H9 (cell line): ENCODE data around the gene SYP. TPM values are rescaled to one million over a fixed set of nuclear protein-coding genes. Genes with fewer than 3 reads are reported as not detected.

Source experiments
- DNase-seq: peaks from one replicate; pipeline ENCODE4 v3.0.0-alpha.2; 2017
- H2AFZ ChIP-seq: one replicate; pipeline ENCODE4 v1.6.1; 2013; ENCODE audit warnings: mild to moderate bottlenecking, low read length, control low read depth, moderate library complexity
- H2AK5ac ChIP-seq: 2 replicates; pipeline ENCODE4 v1.6.1; 2013; ENCODE audit warnings: low read length, control low read depth, mixed read lengths; ENCODE audit not compliant: insufficient read length
- H2BK120ac ChIP-seq: one replicate; pipeline ENCODE4 v1.6.1; 2013; ENCODE audit warnings: low read depth, mild to moderate bottlenecking, low read length, control low read depth, inconsistent platforms; ENCODE audit not compliant: poor library complexity, severe bottlenecking
- H2BK12ac ChIP-seq: 2 replicates; pipeline ENCODE4 v1.6.1; 2013; ENCODE audit warnings: low read length, control low read depth, mixed read lengths, low read depth; ENCODE audit not compliant: insufficient read length
- H2BK15ac ChIP-seq: 2 replicates; pipeline ENCODE4 v1.6.1; 2013; ENCODE audit warnings: low read depth, low read length, control low read depth
- H2BK20ac ChIP-seq: one replicate; pipeline ENCODE4 v1.6.1; 2013; ENCODE audit warnings: low read depth, mild to moderate bottlenecking, low read length, control low read depth, inconsistent platforms; ENCODE audit not compliant: poor library complexity, severe bottlenecking
- H2BK5ac ChIP-seq: 2 replicates; pipeline ENCODE4 v1.6.1; 2013; ENCODE audit warnings: low read length, control low read depth, mixed read lengths; ENCODE audit not compliant: insufficient read length
- H3K14ac ChIP-seq: 2 replicates; pipeline ENCODE4 v1.6.1; 2013; ENCODE audit warnings: low read length, control low read depth; ENCODE audit not compliant: insufficient read depth
- H3K18ac ChIP-seq: 2 replicates; pipeline ENCODE4 v1.6.1; 2013; ENCODE audit warnings: low read depth, mild to moderate bottlenecking, mixed read lengths, low read length, control low read depth; ENCODE audit not compliant: insufficient read length
- H3K23ac ChIP-seq: 2 replicates; pipeline ENCODE4 v1.6.1; 2013; ENCODE audit warnings: low read length, control low read depth, mixed read lengths, low read depth; ENCODE audit not compliant: insufficient read length
- H3K23me2 ChIP-seq: 2 replicates; pipeline ENCODE4 v1.6.1; 2013; ENCODE audit warnings: low read depth, mild to moderate bottlenecking, mixed read lengths, low read length, control low read depth; ENCODE audit not compliant: insufficient read length, poor library complexity, severe bottlenecking
- H3K27ac ChIP-seq: 2 replicates; pipeline ENCODE4 v1.5.1; 2013; ENCODE audit warnings: low read length, control low read depth, mixed read lengths, low read depth; ENCODE audit not compliant: insufficient read length
- H3K27me3 ChIP-seq: 2 replicates; pipeline ENCODE4 v1.6.1; 2013; ENCODE audit warnings: low read length, control low read depth, inconsistent platforms; ENCODE audit not compliant: insufficient read depth
- H3K4ac ChIP-seq: 2 replicates; pipeline ENCODE4 v1.6.1; 2013; ENCODE audit warnings: low read depth, mild to moderate bottlenecking, control low read depth, inconsistent platforms, low read length, moderate library complexity
- H3K4me1 ChIP-seq: 2 replicates; pipeline ENCODE4 v1.6.1; 2013; ENCODE audit warnings: low read length, control low read depth, inconsistent platforms; ENCODE audit not compliant: insufficient read depth
- H3K4me2 ChIP-seq: 2 replicates; pipeline ENCODE4 v1.6.1; 2013; ENCODE audit warnings: low read length, control low read depth, mixed read lengths; ENCODE audit not compliant: insufficient read length, insufficient read depth
- H3K56ac ChIP-seq: 2 replicates; pipeline ENCODE4 v1.6.1; 2013; ENCODE audit warnings: low read depth, mild to moderate bottlenecking, mixed read lengths, low read length, control low read depth; ENCODE audit not compliant: insufficient read length
- H3K79me1 ChIP-seq: 2 replicates; pipeline ENCODE4 v1.6.1; 2013; ENCODE audit warnings: low read depth, mild to moderate bottlenecking, moderate library complexity, low read length, control low read depth, inconsistent platforms; ENCODE audit not compliant: insufficient read depth, poor library complexity, severe bottlenecking
- H3K79me2 ChIP-seq: 2 replicates; pipeline ENCODE4 v1.6.1; 2013; ENCODE audit warnings: low read length, control low read depth, inconsistent platforms; ENCODE audit not compliant: insufficient read depth
- H3K9ac ChIP-seq: 2 replicates; pipeline ENCODE4 v1.6.1; 2013; ENCODE audit warnings: low read length, control low read depth, mixed read lengths; ENCODE audit not compliant: insufficient read length; ENCODE audit errors: extremely low read depth
- H3K9me3 ChIP-seq: one replicate; pipeline ENCODE4 v1.6.1; 2013; ENCODE audit warnings: low read depth, low read length, inconsistent platforms; ENCODE audit not compliant: control insufficient read depth
- H3T11ph ChIP-seq: one replicate; pipeline ENCODE4 v1.6.1; 2013; ENCODE audit warnings: mild to moderate bottlenecking, low read length, control low read depth, inconsistent platforms
- H4K20me1 ChIP-seq: one replicate; pipeline ENCODE4 v1.6.1; 2013; ENCODE audit not compliant: control insufficient read depth, insufficient read length, insufficient read depth
- H4K5ac ChIP-seq: 2 replicates; pipeline ENCODE4 v1.6.1; 2013; ENCODE audit warnings: low read depth, mild to moderate bottlenecking, mixed read lengths, low read length, control low read depth; ENCODE audit not compliant: insufficient read length
- H4K8ac ChIP-seq: replicated peaks from 2 replicates; pipeline ENCODE4 v1.6.1; 2013; ENCODE audit warnings: low read length, control low read depth, mixed read lengths, low read depth; ENCODE audit not compliant: insufficient read length
- H4K91ac ChIP-seq: 2 replicates; pipeline ENCODE4 v1.6.1; 2013; ENCODE audit warnings: low read depth, mild to moderate bottlenecking, moderate library complexity, mixed read lengths, low read length, control low read depth; ENCODE audit not compliant: insufficient read length
- H3K27ac Mint-ChIP-seq, 3 experiments: 2 replicates in 2 of 3; 3 replicates in 1 of 3; pipeline ENCODE4 v1.8.0; 2020 to 2021; ENCODE audit warnings: mixed read lengths in 3 of 3, mild to moderate bottlenecking in 1 of 3, moderate library complexity in 1 of 3
- H3K27me3 Mint-ChIP-seq: 2 replicates; pipeline ENCODE4 v1.8.0; 2021; ENCODE audit warnings: low read depth, mild to moderate bottlenecking, moderate library complexity, mixed read lengths
- H3K36me3 Mint-ChIP-seq, 3 experiments: 2 replicates in 2 of 3; 3 replicates in 1 of 3; pipeline ENCODE4 v1.8.0; 2020 to 2021; ENCODE audit warnings: low read depth in 3 of 3, mixed read lengths in 3 of 3; ENCODE audit not compliant: insufficient read depth in 1 of 3
- H3K4me1 Mint-ChIP-seq, 2 experiments: 2 replicates each; pipeline ENCODE4 v1.8.0; 2020; ENCODE audit warnings: mixed read lengths in 2 of 2
- H3K4me3 Mint-ChIP-seq, 2 experiments: 2 replicates in 1 of 2; 3 replicates in 1 of 2; pipeline ENCODE4 v1.8.0; 2020 to 2021; ENCODE audit warnings: mild to moderate bottlenecking in 2 of 2, mixed read lengths in 2 of 2, moderate library complexity in 1 of 2
- H3K9me3 Mint-ChIP-seq, 2 experiments: 2 replicates in 1 of 2; 3 replicates in 1 of 2; pipeline ENCODE4 v1.8.0; 2020; ENCODE audit warnings: mild to moderate bottlenecking in 2 of 2, mixed read lengths in 2 of 2, moderate library complexity in 1 of 2
- CTCF ChIP-seq: fragments of 200-600 bp; sonication (generic); conservative IDR thresholded peaks from 3 replicates; pipeline ENCODE4 v1.8.0; 2021; ENCODE audit warnings: antibody characterized with exemption, mild to moderate bottlenecking
- WGBS: extraction: QIAGEN DNeasy Blood & Tissue Kit; methylation state at CpG from one replicate; pipeline ENCODE4 v1.1.7; 2013; ENCODE audit warnings: missing lambda C conversion rate, low lambda C conversion rate, mixed read lengths; ENCODE audit not compliant: insufficient read length; ENCODE audit errors: extremely low coverage; 5-methylcytosine and 5-hydroxymethylcytosine counted together
- total RNA-seq: library from RNA; stranded (reverse); gene quantifications from 2 replicates; pipeline ENCODE4 v1.2.1, GENCODE V29; 2021

SYP gene
- total RNA-seq, 1 experiment from 2014 or later, result 1.8 TPM

GRCh38 chrX:49177338-49177833 is 22.6 kb downstream of the SYP start:
- Mint-ChIP-seq H3K9me3 (peaks cover 71 to 72% of the 10 kb centered on the region in 2 experiments), H3K27ac (no peak overlapping the region)
- no peak overlapping the region for H3K27ac ChIP-seq

More at GRCh38 chrX:49177338-49177833, 22.6 kb downstream of the SYP start:
- no peak for DNase-seq
- Histone ChIP-seq H3K23ac (no peak overlapping the region), H2BK20ac (no peak overlapping the region), H4K5ac (no peak overlapping the region), H3K4me1 (no peaks in the 10 kb centered on the region), H2AK5ac (no peak overlapping the region), H4K8ac (no peak overlapping the region), H3K18ac (no peak overlapping the region), H3K27me3 (no peaks in the 10 kb centered on the region), H3K9me3 (peaks cover 25% of the 10 kb centered on the region), H4K91ac (no peak overlapping the region), H2BK5ac (no peak overlapping the region), H2BK15ac (no peak overlapping the region), H4K20me1 (no peaks in the 10 kb centered on the region), H3K4ac (no peak overlapping the region), H3K79me2 (no peaks in the 10 kb centered on the region), H2BK12ac (no peak overlapping the region), H3K23me2 (peaks cover 3% of the 10 kb centered on the region), H3K79me1 (no peaks in the 10 kb centered on the region), H3K56ac (no peak overlapping the region), H3K14ac (no peak overlapping the region), H2BK120ac (no peak overlapping the region), H3K9ac (no peak overlapping the region), H3T11ph (no peak overlapping the region), H3K4me2 (no peak overlapping the region), H2AFZ (no peak overlapping the region)
- peaks cover 32 to 60% (median 53%) of the 10 kb centered on the region in 3 experiments for H3K36me3 Mint-ChIP-seq
- H3K4me1 Mint-ChIP-seq, result peaks cover 0 to 12% of the 10 kb centered on the region in 2 experiments; a peak in 2 of 4 replicates
- TF ChIP-seq CTCF, result 0 out of 3 replicates have a peak, but pooled peaks have one; percentile 14
- H3K4me3 Mint-ChIP-seq, result no peak overlapping the region
- H3K27me3 Mint-ChIP-seq, result peaks cover 8% of the 10 kb centered on the region
- no CpG with 5 or more reads among the region's 4 CpGs for WGBS
